Esophagus squamous epithelium (tissue), 5 donors: Measurements from ENCODE around the gene CSNK1G1. TPM values are rescaled to one million over a fixed set of nuclear protein-coding genes. Genes with fewer than 3 reads are reported as not detected.

Experiments
- DNase-seq: peaks from one replicate; lab custom pipeline; 2025; lab: John Stamatoyannopoulos, UW
- H3K27ac ChIP-seq, 4 donors: fragments of 200-600 bp; sonication (generic); one replicate each; pipeline ENCODE4 v1.5.1; 2016 to 2019; ENCODE audit warnings: mild to moderate bottlenecking in 1 of 4
- H3K27me3 ChIP-seq, 4 donors: fragments of 200-600 bp; sonication (generic); 1 replicate in 3 of 4; 2 replicates in 1 of 4; pipeline versions ENCODE4 v1.5.1 to v1.6.0; 2017 to 2021; ENCODE audit warnings: antibody characterized with exemption in 1 of 4
- H3K36me3 ChIP-seq, 3 donors: fragments of 200-600 bp; sonication (generic); one replicate each; pipeline ENCODE4 v1.5.1; 2016 to 2019
- H3K4me1 ChIP-seq, 3 donors: fragments of 200-600 bp; sonication (generic); one replicate each; pipeline ENCODE4 v1.5.1; 2017 to 2019
- H3K4me3 ChIP-seq, 4 donors: fragments of 200-600 bp; sonication (generic); 1 replicate in 3 of 4; 2 replicates in 1 of 4; pipeline ENCODE4 v1.5.1; 2016 to 2019; ENCODE audit warnings: mild to moderate bottlenecking in 2 of 4, moderate library complexity in 1 of 4
- H3K9me3 ChIP-seq, 3 donors: fragments of 200-600 bp; sonication (generic); one replicate each; pipeline ENCODE4 v1.5.1; 2016 to 2019
- CTCF ChIP-seq, 6 experiments: fragments of 450-650 bp in 4 of 6; fragments of 200-600 bp in 2 of 6; sonication (generic) in 2 of 6; IDR thresholded peaks; one replicate each; pipeline ENCODE4 v1.5.1; 2016 to 2019; ENCODE audit warnings: antibody characterized with exemption in 6 of 6, mild to moderate bottlenecking in 4 of 6, moderate library complexity in 4 of 6
- POLR2A ChIP-seq, 4 donors: fragments of 450-650 bp; IDR thresholded peaks; one replicate each; pipeline ENCODE4 v1.6.1; 2017; ENCODE audit warnings: antibody characterized with exemption in 4 of 4, mild to moderate bottlenecking in 4 of 4, moderate library complexity in 3 of 4
- WGBS, 2 donors: methylation state at CpG; one replicate each; pipeline ENCODE4 v1.1.5; 2018; 5-methylcytosine and 5-hydroxymethylcytosine counted together
- intact Hi-C: fragments of 100-400 bp; cut with DNase I; formaldehyde crosslinking; loops from one replicate; pipeline ENCODE4 v1.15.0; 2022
- total RNA-seq, 4 donors: library from RNA; depleted of rRNA; stranded (reverse); fragments of >200 nt; gene quantifications; one replicate each; pipeline ENCODE4 v1.1.0, GENCODE V29; 2016
- donor health status: DM: yes; HTN: yes; CAD: no.

The CSNK1G1 gene
- total RNA-seq, 4 donors from 2014 or later, result 15.0 to 21.4 (median 16.8) TPM

GRCh38 chr15:64264502-64264901 is 91.5 kb downstream of the CSNK1G1 start:
- WGBS, 2 donors, result 80 to 92% methylated on average over 4 of the region's 4 CpGs

GRCh38 chr15:64263567-64263966 is 92.4 kb downstream of the CSNK1G1 start:
- WGBS, 2 donors, result 74 to 79% methylated on average over 2 of the region's 2 CpGs
- intact Hi-C loops, result no loop called here

More at GRCh38 chr15:64264502-64264901, 91.5 kb downstream of the CSNK1G1 start:
- Histone ChIP-seq H3K27ac (no peak overlapping the region), H3K27me3 (no peaks in the 10 kb centered on the region), H3K4me3 (no peak overlapping the region), H3K9me3 (no peaks in the 10 kb centered on the region), H3K4me1 (no peaks in the 10 kb centered on the region), H3K36me3 (peaks cover 0 to 5% (median 0%) of the 10 kb centered on the region in 3 donors)
- TF ChIP-seq POLR2A (IDR thresholded peaks at IDR 0.05) (no peak), CTCF (IDR thresholded peaks at IDR 0.05) (no peak)
- intact Hi-C loops, result no loop called here
- DNase-seq, result no peak

GRCh38 chr15:64256051-64256450 is 99.9 kb downstream of the CSNK1G1 start:
- DNase-seq, result no peak
- H3K27me3 ChIP-seq, result no peaks in the 10 kb centered on the region
- peaks cover 0 to 19% (median 0%) of the 10 kb centered on the region in 3 donors for H3K36me3 ChIP-seq
- intact Hi-C loops, result no loop called here
- peaks cover 0 to 8% (median 0%) of the 10 kb centered on the region in 3 donors for H3K4me1 ChIP-seq
- no peaks in the 10 kb centered on the region for H3K9me3 ChIP-seq
- no peak for TF ChIP-seq POLR2A (IDR thresholded peaks at IDR 0.05)
- TF ChIP-seq CTCF (IDR thresholded peaks at IDR 0.05), result no peak
- H3K27ac ChIP-seq, result no peak overlapping the region
- H3K4me3 ChIP-seq, result no peak overlapping the region
- 71 to 85% methylated on average over 3 of the region's 3 CpGs for WGBS, 2 donors

More at GRCh38 chr15:64263567-64263966, 92.4 kb downstream of the CSNK1G1 start:
- TF ChIP-seq CTCF (IDR thresholded peaks at IDR 0.05) (no peak), POLR2A (IDR thresholded peaks at IDR 0.05) (no peak)
- no peaks in the 10 kb centered on the region for H3K27me3 ChIP-seq
- no peak overlapping the region for H3K27ac ChIP-seq
- no peak overlapping the region for H3K4me3 ChIP-seq
- H3K9me3 ChIP-seq, result no peaks in the 10 kb centered on the region
- no peaks in the 10 kb centered on the region for H3K4me1 ChIP-seq
- no peak for DNase-seq
- H3K36me3 ChIP-seq, result peaks cover 0 to 5% (median 0%) of the 10 kb centered on the region in 3 donors

GRCh38 chr15:64251658-64252057 is 104.3 kb downstream of the CSNK1G1 start:
- no peaks in the 10 kb centered on the region for H3K27me3 ChIP-seq
- no peak overlapping the region for H3K27ac ChIP-seq
- no peak overlapping the region for H3K4me3 ChIP-seq
- TF ChIP-seq CTCF (IDR thresholded peaks at IDR 0.05) (no peak), POLR2A (IDR thresholded peaks at IDR 0.05) (no peak)
- DNase-seq, result no peak
- intact Hi-C loops, result no loop called here
- peaks cover 0 to 52% (median 28%) of the 10 kb centered on the region in 3 donors for H3K4me1 ChIP-seq
- peaks cover 0 to 2% (median 0%) of the 10 kb centered on the region in 3 donors for H3K36me3 ChIP-seq
- no peaks in the 10 kb centered on the region for H3K9me3 ChIP-seq

- TF ChIP-seq CTCF (IDR thresholded peaks at IDR 0.05) (no peak), POLR2A (IDR thresholded peaks at IDR 0.05) (no peak)
- WGBS, 2 donors, result 85 to 88% methylated on average over 2 of the region's 2 CpGs
- Histone ChIP-seq H3K27me3 (no peaks in the 10 kb centered on the region), H3K4me1 (peaks cover 0 to 55% (median 28%) of the 10 kb centered on the region in 3 donors), H3K4me3 (no peak overlapping the region), H3K9me3 (no peaks in the 10 kb centered on the region), H3K27ac (peak overlapping the region in 2 of 4 donors; percentile 29 to 78), H3K36me3 (no peaks in the 10 kb centered on the region)
- intact Hi-C loops, result no loop called here
- no peak for DNase-seq
Measured at GRCh38 chr15:64251121-64251520, 104.9 kb downstream of the CSNK1G1 start.
